GM23248 (cell line): ENCODE results near the gene SUPT4H1.

Source experiments
- EZH2 ChIP-seq: fragments of 200-600 bp; sonication (generic); IDR thresholded peaks from 2 replicates; pipeline ENCODE4 v1.6.1; 2018; ENCODE audit warnings: antibody characterized with exemption, mild to moderate bottlenecking; ENCODE audit not compliant: insufficient read depth, poor library complexity, severe bottlenecking
- EZH2phosphoT487 ChIP-seq: fragments of 200-600 bp; sonication (generic); IDR thresholded peaks from 2 replicates; pipeline ENCODE4 v1.6.1; 2018; ENCODE audit warnings: antibody characterized with exemption, moderate library complexity, mild to moderate bottlenecking, low read depth; ENCODE audit not compliant: insufficient read depth

GRCh38 chr17:58370716-58371115 is 18.7 kb upstream of the SUPT4H1 start:
- TF ChIP-seq EZH2 (no peak), EZH2phosphoT487 (no peak)
